H54 (cell line): ENCODE results near the gene SLC39A5.
"Not testable (repeated sequence)": the region's sequence is repeated elsewhere in the genome, so short reads cannot be mapped to it uniquely, and the experiment has no call there.

Source experiments
- DNase-seq: peaks from one replicate; pipeline ENCODE4 v3.0.0; 2011; ENCODE audit warnings: low spot score, mixed read lengths; ENCODE audit not compliant: insufficient read length
- FAIRE-seq: peaks from 3 replicates; lab custom pipeline; 2011; peaks lifted over from hg19 to GRCh38; lab: Jason Lieb, UNC
- POLR2A ChIP-seq: IDR thresholded peaks from 2 replicates; pipeline ENCODE4 v1.6.1; 2011; ENCODE audit warnings: low read depth, mild to moderate bottlenecking, low read length

Gene SLC39A5

GRCh38 chr12:56229916-56230431 is at the start of gene SLC39A5:
Gene SLC39A5, plus strand, starts transcription at chr12:56230051. Its CDS starts 1,224 bp downstream, at chr12:56231275.
- no peak for DNase-seq
- no peak for FAIRE-seq
- TF ChIP-seq POLR2A, result no peak

- FAIRE-seq, result no peak
- DNase-seq, result no peak
These were observed 42.9 kb upstream of the SLC39A5 start for GRCh38 chr12:56186957-56187356.

GRCh38 chr12:56188131-56188777 is 41.6 kb upstream of the SLC39A5 start:
- FAIRE-seq, result no peak
- DNase-seq, result no peak
- no peak for TF ChIP-seq POLR2A

More at GRCh38 chr12:56186957-56187356, 42.9 kb upstream of the SLC39A5 start:
- TF ChIP-seq POLR2A, result no peak

GRCh38 chr12:56188778-56189098 is 41.1 kb upstream of the SLC39A5 start:
- DNase-seq (no peak), FAIRE-seq (no peak)
- TF ChIP-seq POLR2A, result no peak

GRCh38 chr12:56189099-56189917 is 40.5 kb upstream of the SLC39A5 start, which contains the start of gene SMARCC2:
Gene SMARCC2, minus strand, starts transcription at chr12:56189483. Its CDS starts 22 bp downstream, at chr12:56189461.
- no peak for FAIRE-seq
- peak; percentile 66 for TF ChIP-seq POLR2A

GRCh38 chr12:56189918-56190694 is 39.7 kb upstream of the SLC39A5 start:
- no peak for FAIRE-seq
- DNase-seq, result peak; percentile 71
- no peak for TF ChIP-seq POLR2A

More at GRCh38 chr12:56189099-56189917, 40.5 kb upstream of the SLC39A5 start, which contains the start of gene SMARCC2:
- peak; percentile 79 for DNase-seq

- FAIRE-seq, result no peak
- no peak for TF ChIP-seq POLR2A
- DNase-seq, result no peak
These were observed 39.1 kb upstream of the SLC39A5 start for GRCh38 chr12:56190695-56191155.

GRCh38 chr12:56192582-56192981 is 37.3 kb upstream of the SLC39A5 start:
- FAIRE-seq (no peak), DNase-seq (no peak)
- no peak for TF ChIP-seq POLR2A

- no peak for TF ChIP-seq POLR2A
- no peak for FAIRE-seq
- DNase-seq, result peak; percentile 57
These were observed 36.7 kb upstream of the SLC39A5 start for GRCh38 chr12:56193025-56193578.

- not testable (repeated sequence) for DNase-seq
These were observed 32.9 kb upstream of the SLC39A5 start for GRCh38 chr12:56196818-56197550.

GRCh38 chr12:56197921-56198635 is 31.8 kb upstream of the SLC39A5 start:
- DNase-seq, result no peak
- TF ChIP-seq POLR2A, result no peak
- FAIRE-seq, result no peak

More at GRCh38 chr12:56196818-56197550, 32.9 kb upstream of the SLC39A5 start:
- FAIRE-seq, result not testable (repeated sequence)

- DNase-seq (no peak), FAIRE-seq (no peak)
- TF ChIP-seq POLR2A, result no peak
These were observed 31.0 kb upstream of the SLC39A5 start for GRCh38 chr12:56198836-56199235.

GRCh38 chr12:56202366-56202765 is 27.5 kb upstream of the SLC39A5 start:
- no peak for TF ChIP-seq POLR2A
- FAIRE-seq, result no peak
- DNase-seq, result no peak
